HG03095 (cell line): ENCODE data around the gene ARHGAP45.
"Not testable (repeated sequence)": the region's sequence is repeated elsewhere in the genome, so short reads cannot be mapped to it uniquely, and the experiment has no call there.

Source experiments
- ATAC-seq: cut with Tn5 transposase; IDR thresholded peaks from one replicate; pipeline ENCODE4 v1.9.1; 2021; ENCODE audit warnings: moderate library complexity; ENCODE audit not compliant: unreplicated experiment

Gene ARHGAP45

GRCh38 chr19:1129084-1129483, 62.1 kb downstream of the ARHGAP45 start:
- ATAC-seq: not testable (repeated sequence)

- no peak for ATAC-seq
Observed at GRCh38 chr19:1129535-1129934, 62.6 kb downstream of the ARHGAP45 start.

- ATAC-seq: no peak
Observed at GRCh38 chr19:1130771-1131717, 64.1 kb downstream of the ARHGAP45 start.

GRCh38 chr19:1131718-1132551, 65.0 kb downstream of the ARHGAP45 start:
- ATAC-seq: no peak

- no peak for ATAC-seq
Observed at GRCh38 chr19:1132552-1133383, 65.8 kb downstream of the ARHGAP45 start.

GRCh38 chr19:1133471-1133929, 66.5 kb downstream of the ARHGAP45 start:
- ATAC-seq: no peak

GRCh38 chr19:1134431-1134830, 67.5 kb downstream of the ARHGAP45 start:
- ATAC-seq: no peak

GRCh38 chr19:1135454-1135853, 68.5 kb downstream of the ARHGAP45 start:
- no peak for ATAC-seq

GRCh38 chr19:1136201-1136600, 69.2 kb downstream of the ARHGAP45 start:
- no peak for ATAC-seq
